H9 (cell line): ENCODE results near the gene SLC18B1. TPM values are rescaled to one million over a fixed set of nuclear protein-coding genes. Genes with fewer than 3 reads are reported as not detected.

ENCODE experiments used
- DNase-seq: peaks from one replicate; pipeline ENCODE4 v3.0.0-alpha.2; 2017
- H2AFZ ChIP-seq: one replicate; pipeline ENCODE4 v1.6.1; 2013; ENCODE audit warnings: mild to moderate bottlenecking, low read length, control low read depth, moderate library complexity
- H2AK5ac ChIP-seq: 2 replicates; pipeline ENCODE4 v1.6.1; 2013; ENCODE audit warnings: low read length, control low read depth, mixed read lengths; ENCODE audit not compliant: insufficient read length
- H2BK120ac ChIP-seq: one replicate; pipeline ENCODE4 v1.6.1; 2013; ENCODE audit warnings: low read depth, mild to moderate bottlenecking, low read length, control low read depth, inconsistent platforms; ENCODE audit not compliant: poor library complexity, severe bottlenecking
- H2BK12ac ChIP-seq: 2 replicates; pipeline ENCODE4 v1.6.1; 2013; ENCODE audit warnings: low read length, control low read depth, mixed read lengths, low read depth; ENCODE audit not compliant: insufficient read length
- H2BK15ac ChIP-seq: 2 replicates; pipeline ENCODE4 v1.6.1; 2013; ENCODE audit warnings: low read depth, low read length, control low read depth
- H2BK20ac ChIP-seq: one replicate; pipeline ENCODE4 v1.6.1; 2013; ENCODE audit warnings: low read depth, mild to moderate bottlenecking, low read length, control low read depth, inconsistent platforms; ENCODE audit not compliant: poor library complexity, severe bottlenecking
- H2BK5ac ChIP-seq: 2 replicates; pipeline ENCODE4 v1.6.1; 2013; ENCODE audit warnings: low read length, control low read depth, mixed read lengths; ENCODE audit not compliant: insufficient read length
- H3K14ac ChIP-seq: 2 replicates; pipeline ENCODE4 v1.6.1; 2013; ENCODE audit warnings: low read length, control low read depth; ENCODE audit not compliant: insufficient read depth
- H3K18ac ChIP-seq: 2 replicates; pipeline ENCODE4 v1.6.1; 2013; ENCODE audit warnings: low read depth, mild to moderate bottlenecking, mixed read lengths, low read length, control low read depth; ENCODE audit not compliant: insufficient read length
- H3K23ac ChIP-seq: 2 replicates; pipeline ENCODE4 v1.6.1; 2013; ENCODE audit warnings: low read length, control low read depth, mixed read lengths, low read depth; ENCODE audit not compliant: insufficient read length
- H3K23me2 ChIP-seq: 2 replicates; pipeline ENCODE4 v1.6.1; 2013; ENCODE audit warnings: low read depth, mild to moderate bottlenecking, mixed read lengths, low read length, control low read depth; ENCODE audit not compliant: insufficient read length, poor library complexity, severe bottlenecking
- H3K27ac ChIP-seq: 2 replicates; pipeline ENCODE4 v1.5.1; 2013; ENCODE audit warnings: low read length, control low read depth, mixed read lengths, low read depth; ENCODE audit not compliant: insufficient read length
- H3K27me3 ChIP-seq: 2 replicates; pipeline ENCODE4 v1.6.1; 2013; ENCODE audit warnings: low read length, control low read depth, inconsistent platforms; ENCODE audit not compliant: insufficient read depth
- H3K4ac ChIP-seq: 2 replicates; pipeline ENCODE4 v1.6.1; 2013; ENCODE audit warnings: low read depth, mild to moderate bottlenecking, control low read depth, inconsistent platforms, low read length, moderate library complexity
- H3K4me1 ChIP-seq: 2 replicates; pipeline ENCODE4 v1.6.1; 2013; ENCODE audit warnings: low read length, control low read depth, inconsistent platforms; ENCODE audit not compliant: insufficient read depth
- H3K4me2 ChIP-seq: 2 replicates; pipeline ENCODE4 v1.6.1; 2013; ENCODE audit warnings: low read length, control low read depth, mixed read lengths; ENCODE audit not compliant: insufficient read length, insufficient read depth
- H3K56ac ChIP-seq: 2 replicates; pipeline ENCODE4 v1.6.1; 2013; ENCODE audit warnings: low read depth, mild to moderate bottlenecking, mixed read lengths, low read length, control low read depth; ENCODE audit not compliant: insufficient read length
- H3K79me1 ChIP-seq: 2 replicates; pipeline ENCODE4 v1.6.1; 2013; ENCODE audit warnings: low read depth, mild to moderate bottlenecking, moderate library complexity, low read length, control low read depth, inconsistent platforms; ENCODE audit not compliant: insufficient read depth, poor library complexity, severe bottlenecking
- H3K79me2 ChIP-seq: 2 replicates; pipeline ENCODE4 v1.6.1; 2013; ENCODE audit warnings: low read length, control low read depth, inconsistent platforms; ENCODE audit not compliant: insufficient read depth
- H3K9ac ChIP-seq: 2 replicates; pipeline ENCODE4 v1.6.1; 2013; ENCODE audit warnings: low read length, control low read depth, mixed read lengths; ENCODE audit not compliant: insufficient read length; ENCODE audit errors: extremely low read depth
- H3K9me3 ChIP-seq: one replicate; pipeline ENCODE4 v1.6.1; 2013; ENCODE audit warnings: low read depth, low read length, inconsistent platforms; ENCODE audit not compliant: control insufficient read depth
- H3T11ph ChIP-seq: one replicate; pipeline ENCODE4 v1.6.1; 2013; ENCODE audit warnings: mild to moderate bottlenecking, low read length, control low read depth, inconsistent platforms
- H4K20me1 ChIP-seq: one replicate; pipeline ENCODE4 v1.6.1; 2013; ENCODE audit not compliant: control insufficient read depth, insufficient read length, insufficient read depth
- H4K5ac ChIP-seq: 2 replicates; pipeline ENCODE4 v1.6.1; 2013; ENCODE audit warnings: low read depth, mild to moderate bottlenecking, mixed read lengths, low read length, control low read depth; ENCODE audit not compliant: insufficient read length
- H4K8ac ChIP-seq: replicated peaks from 2 replicates; pipeline ENCODE4 v1.6.1; 2013; ENCODE audit warnings: low read length, control low read depth, mixed read lengths, low read depth; ENCODE audit not compliant: insufficient read length
- H4K91ac ChIP-seq: 2 replicates; pipeline ENCODE4 v1.6.1; 2013; ENCODE audit warnings: low read depth, mild to moderate bottlenecking, moderate library complexity, mixed read lengths, low read length, control low read depth; ENCODE audit not compliant: insufficient read length
- H3K27ac Mint-ChIP-seq, 3 experiments: 2 replicates in 2 of 3; 3 replicates in 1 of 3; pipeline ENCODE4 v1.8.0; 2020 to 2021; ENCODE audit warnings: mixed read lengths in 3 of 3, mild to moderate bottlenecking in 1 of 3, moderate library complexity in 1 of 3
- H3K27me3 Mint-ChIP-seq: 2 replicates; pipeline ENCODE4 v1.8.0; 2021; ENCODE audit warnings: low read depth, mild to moderate bottlenecking, moderate library complexity, mixed read lengths
- H3K36me3 Mint-ChIP-seq, 3 experiments: 2 replicates in 2 of 3; 3 replicates in 1 of 3; pipeline ENCODE4 v1.8.0; 2020 to 2021; ENCODE audit warnings: low read depth in 3 of 3, mixed read lengths in 3 of 3; ENCODE audit not compliant: insufficient read depth in 1 of 3
- H3K4me1 Mint-ChIP-seq, 2 experiments: 2 replicates each; pipeline ENCODE4 v1.8.0; 2020; ENCODE audit warnings: mixed read lengths in 2 of 2
- H3K4me3 Mint-ChIP-seq, 2 experiments: 2 replicates in 1 of 2; 3 replicates in 1 of 2; pipeline ENCODE4 v1.8.0; 2020 to 2021; ENCODE audit warnings: mild to moderate bottlenecking in 2 of 2, mixed read lengths in 2 of 2, moderate library complexity in 1 of 2
- H3K9me3 Mint-ChIP-seq, 2 experiments: 2 replicates in 1 of 2; 3 replicates in 1 of 2; pipeline ENCODE4 v1.8.0; 2020; ENCODE audit warnings: mild to moderate bottlenecking in 2 of 2, mixed read lengths in 2 of 2, moderate library complexity in 1 of 2
- CTCF ChIP-seq: fragments of 200-600 bp; sonication (generic); conservative IDR thresholded peaks from 3 replicates; pipeline ENCODE4 v1.8.0; 2021; ENCODE audit warnings: antibody characterized with exemption, mild to moderate bottlenecking
- WGBS: extraction: QIAGEN DNeasy Blood & Tissue Kit; methylation state at CpG from one replicate; pipeline ENCODE4 v1.1.7; 2013; ENCODE audit warnings: missing lambda C conversion rate, low lambda C conversion rate, mixed read lengths; ENCODE audit not compliant: insufficient read length; ENCODE audit errors: extremely low coverage; 5-methylcytosine and 5-hydroxymethylcytosine counted together
- long read RNA-seq: library from polyadenylated mRNA; unstranded; transcript quantifications from one replicate; pipeline ENCODE4 v2.0.0, GENCODE V29; 2020
- total RNA-seq: library from RNA; stranded (reverse); gene quantifications from 2 replicates; pipeline ENCODE4 v1.2.1, GENCODE V29; 2021

SLC18B1 gene
- 18.1 and 19.8 TPM in 2 replicates for total RNA-seq
- long read RNA-seq, transcript SLC18B1-201 (14 exons, 2,368 nt): major isoform, 183 of 231 reads
- long read RNA-seq, partial matches to known transcripts: 4 of 231 reads
- long read RNA-seq, other reads (novel, unspliced or antisense): 44 of 231 reads

GRCh38 chr6:132797951-132798868 is at the start of gene SLC18B1:
Gene SLC18B1 (minus strand): TSS chr6:132798637. CDS start chr6:132798456, 181 bp downstream.
- H3T11ph ChIP-seq: no peak within 1 kb of the TSS
- H3K56ac ChIP-seq: no peak within 1 kb of the TSS
- no peaks in the 10 kb centered on the region for H3K9me3 ChIP-seq
- peak; percentile 67 for DNase-seq
- H2BK5ac ChIP-seq: no peak within 1 kb of the TSS
- no peak for TF ChIP-seq CTCF
- Mint-ChIP-seq H3K27me3 (no peaks in the 10 kb centered on the region), H3K4me3 (peak within 1 kb of the TSS; percentile 75 to 89), H3K27ac (peak within 1 kb of the TSS in 2 of 3 experiments; percentile 65 to 82; a peak in 3 of 7 replicates), H3K36me3 (peaks cover 7 to 14% (median 12%) of the 10 kb centered on the region in 3 experiments), H3K9me3 (no peaks in the 10 kb centered on the region), H3K4me1 (peaks cover 5 to 6% of the 10 kb centered on the region in 2 experiments)
- no peaks in the 10 kb centered on the region for H3K23me2 ChIP-seq
- no peaks in the 10 kb centered on the region for H4K20me1 ChIP-seq
- WGBS: no CpG with 5 or more reads among the region's 41 CpGs
- H2AFZ ChIP-seq: peak within 1 kb of the TSS; percentile 74
- no peak within 1 kb of the TSS for H4K91ac ChIP-seq
- no peaks in the 10 kb centered on the region for H3K27me3 ChIP-seq
- H2BK15ac ChIP-seq: no peak within 1 kb of the TSS
- H3K4me2 ChIP-seq: peak within 1 kb of the TSS; percentile 49
- H3K79me1 ChIP-seq: no peaks in the 10 kb centered on the region
- no peak within 1 kb of the TSS for H3K27ac ChIP-seq
- no peak within 1 kb of the TSS for H4K5ac ChIP-seq
- no peak within 1 kb of the TSS for H3K18ac ChIP-seq
- no peak within 1 kb of the TSS for H2BK120ac ChIP-seq
- no peak within 1 kb of the TSS for H3K23ac ChIP-seq
- peak within 1 kb of the TSS; percentile 54; the same call in 1 of the 2 replicates for H3K14ac ChIP-seq
- no peak within 1 kb of the TSS for H3K4ac ChIP-seq
- H2AK5ac ChIP-seq: no peak within 1 kb of the TSS
- H3K79me2 ChIP-seq: no peaks in the 10 kb centered on the region
- H2BK12ac ChIP-seq: no peak within 1 kb of the TSS
- no peak within 1 kb of the TSS for H2BK20ac ChIP-seq
- peak within 1 kb of the TSS; percentile 66 for H3K9ac ChIP-seq
- H4K8ac ChIP-seq: no peak within 1 kb of the TSS
- H3K4me1 ChIP-seq: no peaks in the 10 kb centered on the region
